ENCODE measurements around the gene NHERF2.

Gene NHERF2

DNA sequence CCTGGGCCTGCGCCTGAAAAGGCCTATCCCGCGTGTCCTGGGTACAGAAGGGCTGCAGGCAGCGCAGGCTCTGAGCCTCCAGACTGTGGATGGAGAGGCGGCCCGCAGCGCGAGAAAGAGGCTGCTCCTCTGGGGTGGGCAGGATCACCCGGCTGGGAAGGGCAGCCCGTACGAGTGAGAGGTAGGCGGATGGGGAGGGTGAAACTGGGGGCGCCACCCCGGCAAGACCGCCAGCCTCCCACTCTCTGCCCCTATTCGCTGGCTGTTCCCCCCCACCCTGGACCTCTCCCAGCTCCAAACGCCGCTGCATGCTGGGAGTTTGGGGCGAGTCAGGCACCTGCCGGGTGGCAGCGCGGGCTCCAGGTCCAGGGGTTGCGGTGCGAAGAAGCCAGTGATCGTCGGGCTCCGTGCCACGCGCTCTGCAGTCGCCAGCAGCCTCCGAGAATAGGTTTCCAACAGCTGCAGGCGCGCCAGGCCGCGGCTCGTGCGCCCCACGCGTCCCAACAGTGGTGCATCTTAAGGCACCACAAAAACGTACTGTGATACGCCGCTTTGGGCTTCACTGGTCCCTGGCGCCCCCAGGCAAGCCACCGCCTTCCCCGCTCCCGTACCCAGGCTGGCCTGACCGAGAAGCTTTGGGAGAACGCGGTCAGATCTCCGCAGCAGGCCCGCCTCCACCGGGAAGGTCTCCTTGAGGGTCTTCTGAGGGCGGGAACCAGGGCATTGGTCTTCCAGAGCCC, 46.5 kb upstream of the NHERF2 start:
- Mint-ChIP-seq H3K4me1 (peaks cover 15% of the 10 kb centered on the region), H3K36me3 (ENCODE audit: low read depth) (peaks cover 5% of the 10 kb centered on the region), H3K27ac (no peak overlapping the region), H3K9me3 (no peaks in the 10 kb centered on the region), H3K27me3 (ENCODE audit: low read depth, poor library complexity) (peaks cover 58% of the 10 kb centered on the region), H3K4me3 (no peak overlapping the region)
- TF ChIP-seq, protein P1, sequence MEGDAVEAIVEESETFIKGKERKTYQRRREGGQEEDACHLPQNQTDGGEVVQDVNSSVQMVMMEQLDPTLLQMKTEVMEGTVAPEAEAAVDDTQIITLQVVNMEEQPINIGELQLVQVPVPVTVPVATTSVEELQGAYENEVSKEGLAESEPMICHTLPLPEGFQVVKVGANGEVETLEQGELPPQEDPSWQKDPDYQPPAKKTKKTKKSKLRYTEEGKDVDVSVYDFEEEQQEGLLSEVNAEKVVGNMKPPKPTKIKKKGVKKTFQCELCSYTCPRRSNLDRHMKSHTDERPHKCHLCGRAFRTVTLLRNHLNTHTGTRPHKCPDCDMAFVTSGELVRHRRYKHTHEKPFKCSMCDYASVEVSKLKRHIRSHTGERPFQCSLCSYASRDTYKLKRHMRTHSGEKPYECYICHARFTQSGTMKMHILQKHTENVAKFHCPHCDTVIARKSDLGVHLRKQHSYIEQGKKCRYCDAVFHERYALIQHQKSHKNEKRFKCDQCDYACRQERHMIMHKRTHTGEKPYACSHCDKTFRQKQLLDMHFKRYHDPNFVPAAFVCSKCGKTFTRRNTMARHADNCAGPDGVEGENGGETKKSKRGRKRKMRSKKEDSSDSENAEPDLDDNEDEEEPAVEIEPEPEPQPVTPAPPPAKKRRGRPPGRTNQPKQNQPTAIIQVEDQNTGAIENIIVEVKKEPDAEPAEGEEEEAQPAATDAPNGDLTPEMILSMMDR (IDR thresholded peaks at IDR 0.05): no peak
- no peak for DNase-seq

- no peak for DNase-seq
- Mint-ChIP-seq H3K4me1 (peaks cover 17% of the 10 kb centered on the region), H3K4me3 (no peak overlapping the region), H3K36me3 (ENCODE audit: low read depth) (peaks cover 5% of the 10 kb centered on the region), H3K27ac (no peak overlapping the region), H3K27me3 (ENCODE audit: low read depth, poor library complexity) (peaks cover 58% of the 10 kb centered on the region), H3K9me3 (no peaks in the 10 kb centered on the region)
- TF ChIP-seq, protein P1 (IDR thresholded peaks at IDR 0.05): no peak
These were observed 46.0 kb upstream of the NHERF2 start for GRCh38 chr16:1980770-1981087.

DNA sequence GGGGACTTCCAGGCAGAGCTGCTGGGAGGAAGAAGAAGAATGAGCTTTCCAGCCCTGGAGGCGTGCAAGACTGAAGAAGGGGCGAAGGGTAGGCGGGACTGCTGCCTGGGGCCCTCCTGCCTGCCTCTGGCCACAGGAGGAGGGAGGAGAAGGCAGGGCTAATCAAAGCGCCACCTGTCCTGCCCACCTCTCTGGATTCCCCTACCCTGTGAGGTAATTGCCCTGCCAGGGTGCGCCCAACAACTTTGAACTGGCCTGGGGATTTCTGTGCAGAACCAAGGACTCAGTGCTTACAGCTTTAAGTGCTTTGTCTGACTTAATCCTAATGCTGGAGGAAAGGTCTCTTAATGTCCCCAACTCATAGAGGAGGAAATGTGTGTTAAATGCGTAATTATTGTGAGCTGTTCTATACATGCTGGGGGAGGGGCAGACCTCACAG, 45.3 kb upstream of the NHERF2 start, which contains the start of gene NOXO1:
Gene NOXO1 (minus strand): TSS at position 72 of the 439 bp plus-strand sequence. CDS start 290 bp downstream, outside the sequence.
- H3K36me3 Mint-ChIP-seq (ENCODE audit: low read depth): peaks cover 5% of the 10 kb centered on the region

DNA sequence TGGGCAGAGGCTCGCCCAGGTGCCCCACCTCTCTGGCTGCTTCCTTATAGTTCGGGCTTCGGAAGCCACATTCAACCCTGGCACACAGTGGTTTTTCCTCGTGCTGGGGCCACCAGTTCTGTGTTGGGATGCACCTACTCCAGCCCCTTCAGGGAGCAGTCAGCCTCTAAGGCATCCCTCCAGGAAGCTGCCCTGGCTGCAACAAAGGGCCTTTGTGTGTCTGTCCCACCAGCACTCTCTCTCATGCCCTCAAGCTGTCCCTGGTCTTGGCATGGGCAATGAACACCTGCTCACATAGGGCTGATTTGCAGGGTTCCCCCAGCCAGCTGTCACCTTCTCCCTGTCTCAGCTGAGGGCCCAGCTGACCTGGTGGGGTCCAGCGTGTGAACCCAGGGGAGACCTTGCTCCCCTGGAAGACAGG, 44.7 kb upstream of the NHERF2 start:
- peaks cover 12% of the 10 kb centered on the region for H3K36me3 Mint-ChIP-seq (ENCODE audit: low read depth)
- DNase-seq: no peak
- H3K27ac Mint-ChIP-seq: no peak overlapping the region
- H3K9me3 Mint-ChIP-seq: no peaks in the 10 kb centered on the region
- H3K4me3 Mint-ChIP-seq: no peak overlapping the region
- H3K4me1 Mint-ChIP-seq: peaks cover 17% of the 10 kb centered on the region
- TF ChIP-seq, protein P1 (IDR thresholded peaks at IDR 0.05): no peak
- H3K27me3 Mint-ChIP-seq (ENCODE audit: low read depth, poor library complexity): peaks cover 64% of the 10 kb centered on the region

More for the DNA sequence above, 45.3 kb upstream of the NHERF2 start, which contains the start of gene NOXO1:
- peaks cover 58% of the 10 kb centered on the region for H3K27me3 Mint-ChIP-seq (ENCODE audit: low read depth, poor library complexity)
- H3K9me3 Mint-ChIP-seq: no peaks in the 10 kb centered on the region
- no peak for DNase-seq
- TF ChIP-seq, protein P1 (IDR thresholded peaks at IDR 0.05): no peak
- H3K4me3 Mint-ChIP-seq: peak within 1 kb of the TSS; percentile 19
- H3K4me1 Mint-ChIP-seq: peaks cover 17% of the 10 kb centered on the region
- H3K27ac Mint-ChIP-seq: no peak within 1 kb of the TSS

GRCh38 chr16:1982991-1983543, 43.6 kb upstream of the NHERF2 start:
- H3K4me1 Mint-ChIP-seq: peaks cover 17% of the 10 kb centered on the region
- no peaks in the 10 kb centered on the region for H3K9me3 Mint-ChIP-seq
- H3K27ac Mint-ChIP-seq: peak overlapping the region; percentile 61
- DNase-seq: no peak
- TF ChIP-seq, protein P1 (IDR thresholded peaks at IDR 0.05): no peak
- H3K4me3 Mint-ChIP-seq: peak overlapping the region; percentile 79
- H3K36me3 Mint-ChIP-seq (ENCODE audit: low read depth): peaks cover 14% of the 10 kb centered on the region
- H3K27me3 Mint-ChIP-seq (ENCODE audit: low read depth, poor library complexity): peaks cover 65% of the 10 kb centered on the region
